Neural cell (in vitro differentiated cells): ENCODE data around the gene OSBPL9.

Experiments used
- CTCF ChIP-seq: fragments of 450-650 bp; IDR thresholded peaks from 2 replicates; pipeline ENCODE4 v1.5.1; 2014; ENCODE audit warnings: antibody characterized with exemption, mild to moderate bottlenecking, moderate library complexity; ENCODE audit not compliant: poor library complexity, severe bottlenecking
- EZH2 ChIP-seq: fragments of 200-600, 300-800 bp; shearing (Covaris generic), sonication (generic); IDR thresholded peaks from 2 replicates; pipeline ENCODE4 v1.6.1; 2014; ENCODE audit warnings: antibody characterized with exemption, low read length, borderline replicate concordance, mild to moderate bottlenecking; ENCODE audit not compliant: insufficient read depth, poor library complexity, severe bottlenecking
- MXI1 ChIP-seq: fragments of 450-650 bp; conservative IDR thresholded peaks from 2 replicates; pipeline ENCODE4 v1.6.1; 2014; ENCODE audit warnings: antibody characterized with exemption, mild to moderate bottlenecking; ENCODE audit not compliant: poor library complexity, severe bottlenecking
- POLR2AphosphoS5 ChIP-seq: IDR thresholded peaks from 2 replicates; pipeline ENCODE4 v1.6.1; 2012
- RAD21 ChIP-seq: fragments of 450-650 bp; conservative IDR thresholded peaks from 2 replicates; pipeline ENCODE4 v1.6.1; 2014; ENCODE audit warnings: antibody characterized with exemption, mild to moderate bottlenecking, moderate library complexity
- REST ChIP-seq: IDR thresholded peaks from 2 replicates; pipeline ENCODE4 v1.6.1; 2012; ENCODE audit warnings: borderline replicate concordance
- SMC3 ChIP-seq: fragments of 450-650 bp; conservative IDR thresholded peaks from 2 replicates; pipeline ENCODE4 v1.6.1; 2014; ENCODE audit warnings: antibody characterized with exemption, mild to moderate bottlenecking, moderate library complexity; ENCODE audit not compliant: poor library complexity
- TAF1 ChIP-seq: IDR thresholded peaks from 2 replicates; pipeline ENCODE4 v1.6.1; 2012; ENCODE audit warnings: low read depth

GRCh38 chr1:51697166-51697565 lies 80.3 kb downstream of the OSBPL9 start:
- TF ChIP-seq CTCF = no peak
- TF ChIP-seq POLR2AphosphoS5 = no peak
- TF ChIP-seq EZH2 = no peak
- TF ChIP-seq MXI1 = no peak
- TF ChIP-seq RAD21 = no peak
- TF ChIP-seq TAF1 = no peak
- no peak for TF ChIP-seq SMC3
- no peak for TF ChIP-seq REST
